ENCODE results near the gene ITGA2.
"Not testable (repeated sequence)": the region's sequence is repeated elsewhere in the genome, so short reads cannot be mapped to it uniquely, and the experiment has no call there.

ITGA2 gene

GRCh38 chr5:53109443-53110127, 120.4 kb downstream of the ITGA2 start, which contains the start of gene MOCS2:
Gene MOCS2, minus strand, starts transcription at chr5:53109757. Its CDS starts 2,583 bp downstream, at chr5:53107174.
- DNase-seq, result peak; percentile 93

GRCh38 chr5:53110156-53110555, 121.0 kb downstream of the ITGA2 start:
- DNase-seq, result peak; percentile 13

DNA sequence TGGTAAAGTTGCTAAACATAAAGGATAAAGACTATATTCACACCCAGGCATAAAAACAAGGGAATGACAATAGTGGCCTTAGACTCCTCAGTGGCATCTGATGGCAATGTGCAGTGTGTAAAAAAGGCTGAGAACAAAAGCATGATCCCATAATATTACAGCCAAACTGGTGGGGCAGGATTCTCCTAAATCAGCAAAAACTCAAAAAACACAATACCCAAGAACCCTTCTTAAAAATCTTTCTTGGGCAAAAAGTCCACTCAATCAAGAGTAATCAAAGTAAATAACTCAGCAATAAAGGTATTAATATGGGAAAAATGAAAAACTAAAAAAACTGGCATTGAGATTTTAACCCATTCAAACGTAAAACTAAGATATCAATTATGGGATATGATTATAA, 122.0 kb downstream of the ITGA2 start:
- DNase-seq, result no peak

- not testable (repeated sequence) for DNase-seq
These were observed 123.2 kb downstream of the ITGA2 start for GRCh38 chr5:53112307-53112706.

- DNase-seq, result no peak
These were observed 123.8 kb downstream of the ITGA2 start for GRCh38 chr5:53112909-53113308.

- DNase-seq, result no peak
These were observed 124.8 kb downstream of the ITGA2 start for GRCh38 chr5:53113947-53114346.

DNA sequence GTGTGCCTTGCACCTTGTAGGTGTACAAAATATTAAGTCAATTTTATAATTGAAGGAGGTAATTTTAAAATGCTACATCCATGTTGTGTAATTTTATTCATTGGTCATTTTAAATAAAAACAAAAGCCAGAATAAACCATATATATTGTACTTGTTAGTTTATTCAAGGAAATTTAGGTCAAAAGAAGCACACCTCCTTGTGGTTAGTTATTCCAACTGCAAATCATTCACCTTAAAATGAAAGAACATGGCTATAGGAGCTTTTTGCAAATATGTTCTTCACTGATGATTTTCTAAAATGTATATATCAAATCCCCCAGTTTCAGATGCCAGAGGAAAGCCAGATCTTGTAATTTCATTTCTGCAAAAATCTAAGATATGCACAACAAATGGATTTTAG, 125.8 kb downstream of the ITGA2 start:
- DNase-seq, result no peak

GRCh38 chr5:53116597-53116996, 127.4 kb downstream of the ITGA2 start:
- no peak for DNase-seq

- DNase-seq, result no peak
These were observed 129.7 kb downstream of the ITGA2 start for GRCh38 chr5:53118879-53119278.

DNA sequence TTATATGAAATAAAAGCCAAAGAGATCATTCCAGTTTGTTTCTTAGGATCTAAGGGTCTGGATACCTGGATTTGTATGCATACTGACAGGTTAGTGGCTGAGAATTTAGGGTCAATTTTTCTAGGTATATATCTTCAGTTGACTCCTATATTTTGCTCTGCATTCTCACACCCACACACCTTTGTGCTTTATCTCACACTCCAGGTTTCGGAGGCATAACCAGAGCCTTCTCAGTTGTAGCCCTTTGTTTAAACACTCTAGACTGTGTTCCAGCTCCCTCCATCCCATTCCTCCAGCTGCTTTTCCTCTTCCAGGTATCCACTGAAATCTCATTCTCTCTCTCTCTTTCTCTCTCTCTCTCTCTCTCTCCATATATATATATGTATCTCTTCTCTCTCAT, 131.0 kb downstream of the ITGA2 start:
- DNase-seq, result no peak

DNA sequence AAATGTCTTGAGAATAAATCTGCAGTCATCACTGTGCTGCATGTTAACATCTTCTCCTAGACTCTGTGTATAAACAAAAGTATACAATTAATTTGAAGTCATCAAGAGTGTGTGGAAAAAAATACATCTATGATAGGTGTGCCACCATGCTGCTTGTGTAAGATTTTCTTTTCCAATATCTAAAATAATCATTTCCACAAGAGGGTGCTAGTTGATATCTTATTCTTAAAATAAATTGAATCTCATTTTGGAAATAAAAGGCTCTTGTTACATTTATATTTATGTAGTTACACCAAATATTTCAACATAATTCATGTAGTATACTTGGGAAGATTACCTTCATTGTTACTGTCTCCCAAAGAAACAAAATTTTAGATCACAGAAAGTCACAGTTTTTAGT, 134.6 kb downstream of the ITGA2 start:
- no peak for DNase-seq

DNA sequence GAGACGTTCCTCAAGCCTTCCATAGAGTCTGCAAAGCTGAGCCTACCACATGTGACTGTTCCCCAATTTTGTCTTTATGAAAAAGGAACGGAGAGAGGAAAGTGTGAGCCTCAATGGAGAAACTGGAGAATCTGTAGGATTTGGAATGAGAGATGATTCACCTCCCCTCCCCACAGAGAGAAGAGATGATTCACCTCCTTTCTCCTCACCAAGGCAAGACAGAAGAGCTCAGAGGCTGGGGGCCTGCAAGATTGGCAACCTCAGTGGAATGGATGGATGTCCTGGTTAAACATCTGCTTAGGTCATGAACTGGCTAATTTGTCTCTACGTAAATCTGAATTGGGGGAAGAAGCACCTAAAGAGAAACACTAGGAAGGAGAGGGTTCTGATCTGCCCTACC, 137.4 kb downstream of the ITGA2 start:
- DNase-seq, result no peak

- DNase-seq, result no peak
These were observed 138.0 kb downstream of the ITGA2 start for GRCh38 chr5:53127107-53127506.

GRCh38 chr5:53128481-53128880, 139.3 kb downstream of the ITGA2 start:
- DNase-seq, result no peak

GRCh38 chr5:53130266-53130665, 141.1 kb downstream of the ITGA2 start:
- no peak for DNase-seq

DNA sequence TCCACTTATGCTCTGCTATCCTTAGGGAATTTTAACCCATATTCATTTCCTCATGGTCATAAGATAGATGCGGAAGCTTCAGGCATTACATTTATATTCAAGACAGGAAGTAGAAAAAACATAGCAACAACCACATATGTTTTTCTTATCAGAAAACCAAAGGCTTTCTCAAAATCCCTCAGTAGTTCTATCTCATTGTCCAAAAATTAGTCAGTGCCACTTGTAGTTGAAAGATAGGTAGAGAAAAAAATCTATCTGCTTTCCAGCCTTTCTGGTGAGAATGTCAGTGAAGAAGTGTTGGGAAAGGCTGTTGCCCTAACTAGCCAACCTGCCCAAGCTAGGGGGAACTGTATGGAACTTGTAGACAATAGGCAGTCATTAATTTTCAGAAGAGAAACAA, 143.9 kb downstream of the ITGA2 start:
- DNase-seq, result no peak
